Panc1 (cell line): ENCODE data around the gene FGGY.

ENCODE experiments used
- CTCF ChIP-seq: fragments of 450-650 bp; IDR thresholded peaks from 2 replicates; pipeline ENCODE4 v1.5.1; 2017; ENCODE audit warnings: mild to moderate bottlenecking
- POLR2AphosphoS5 ChIP-seq: IDR thresholded peaks from 2 replicates; pipeline ENCODE4 v1.6.1; 2012; ENCODE audit warnings: mild to moderate bottlenecking, low read depth, low read length, moderate library complexity
- TCF7L2 ChIP-seq: IDR thresholded peaks from 2 replicates; pipeline ENCODE4 v1.6.1; 2011; ENCODE audit warnings: mild to moderate bottlenecking, low read depth, low read length, inconsistent platforms

- TF ChIP-seq CTCF (no peak), TCF7L2 (no peak), POLR2AphosphoS5 (no peak)
Observed at GRCh38 chr1:59680044-59680443, 383.1 kb downstream of the FGGY start.
